GM23338 (cell line): ENCODE results near the gene ZNF479. TPM values are rescaled to one million over a fixed set of nuclear protein-coding genes. Genes with fewer than 3 reads are reported as not detected.

ENCODE experiments used
- ATAC-seq: fragments of 200-7000 bp; cut with Tn5 transposase; 3 replicates; pipeline ENCODE4 v1.9.1; 2020
- DNase-seq: peaks from one replicate; pipeline ENCODE4 v3.0.0-alpha.2; 2015; ENCODE audit warnings: low spot score
- H2AFZ ChIP-seq: fragments of 200-600 bp; sonication (generic); 2 replicates; pipeline ENCODE4 v1.8.0; 2016; ENCODE audit warnings: antibody characterized with exemption, mild to moderate bottlenecking, moderate library complexity
- H3F3A ChIP-seq: fragments of 200-600 bp; sonication (generic); replicated peaks from 2 replicates; pipeline ENCODE4 v1.8.0; 2017; ENCODE audit warnings: antibody characterized with exemption, mixed run types, low read depth
- H3K27ac ChIP-seq: fragments of 200-600 bp; sonication (generic); 2 replicates; pipeline ENCODE4 v1.6.1; 2016; ENCODE audit warnings: low read depth
- H3K27me3 ChIP-seq: fragments of 200-600 bp; sonication (generic); 2 replicates; pipeline ENCODE4 v1.8.0; 2016; ENCODE audit warnings: mild to moderate bottlenecking, mixed run types, moderate library complexity; ENCODE audit not compliant: insufficient read depth
- H3K36me3 ChIP-seq: fragments of 200-600 bp; sonication (generic); 2 replicates; pipeline ENCODE4 v1.8.0; 2016; ENCODE audit warnings: mild to moderate bottlenecking; ENCODE audit not compliant: insufficient read depth
- H3K4me1 ChIP-seq: fragments of 200-600 bp; sonication (generic); 2 replicates; pipeline ENCODE4 v1.8.0; 2016; ENCODE audit warnings: mild to moderate bottlenecking, moderate library complexity; ENCODE audit not compliant: insufficient read depth
- H3K4me2 ChIP-seq: fragments of 200-600 bp; sonication (generic); 2 replicates; pipeline ENCODE4 v1.7.1; 2017; ENCODE audit warnings: mixed run types
- H3K4me3 ChIP-seq: fragments of 200-600 bp; sonication (generic); 2 replicates; pipeline ENCODE4 v1.6.1; 2016; ENCODE audit warnings: mixed run types
- H3K79me2 ChIP-seq: fragments of 200-600 bp; sonication (generic); replicated peaks from 2 replicates; pipeline ENCODE4 v1.8.0; 2017; ENCODE audit warnings: mild to moderate bottlenecking; ENCODE audit not compliant: insufficient read depth
- H3K9me2 ChIP-seq: fragments of 200-600 bp; sonication (generic); 2 replicates; pipeline ENCODE4 v1.8.0; 2017; ENCODE audit not compliant: insufficient read depth
- H4K20me1 ChIP-seq: fragments of 200-600 bp; sonication (generic); replicated peaks from 2 replicates; pipeline ENCODE4 v1.8.0; 2017; ENCODE audit warnings: mild to moderate bottlenecking; ENCODE audit not compliant: insufficient read depth
- H3K27ac Mint-ChIP-seq: 2 replicates; pipeline ENCODE4 v1.8.0; 2020; ENCODE audit warnings: inconsistent platforms, mild to moderate bottlenecking, moderate library complexity, mixed read lengths
- H3K27me3 Mint-ChIP-seq: 3 replicates; pipeline ENCODE4 v1.8.0; 2022; ENCODE audit warnings: low read depth, mild to moderate bottlenecking, moderate library complexity, mixed read lengths, inconsistent platforms; ENCODE audit not compliant: insufficient read depth, poor library complexity
- H3K36me3 Mint-ChIP-seq: 3 replicates; pipeline ENCODE4 v1.8.0; 2021; ENCODE audit warnings: low read depth, mild to moderate bottlenecking, inconsistent platforms, moderate library complexity, mixed read lengths
- H3K4me1 Mint-ChIP-seq: 3 replicates; pipeline ENCODE4 v1.8.0; 2020; ENCODE audit warnings: mild to moderate bottlenecking, inconsistent platforms, mixed read lengths
- H3K4me3 Mint-ChIP-seq: 3 replicates; pipeline ENCODE4 v1.8.0; 2021; ENCODE audit warnings: moderate library complexity, mild to moderate bottlenecking, inconsistent platforms, mixed read lengths
- H3K9me3 Mint-ChIP-seq: 3 replicates; pipeline ENCODE4 v1.8.0; 2020; ENCODE audit warnings: moderate library complexity, mild to moderate bottlenecking, inconsistent platforms, mixed read lengths
- CREB1 ChIP-seq: fragments of 250-450 bp; sonication (Bioruptor Pico); IDR thresholded peaks from 2 replicates; pipeline ENCODE4 v1.5.0; 2020; ENCODE audit warnings: low read depth, mild to moderate bottlenecking, moderate library complexity
- EZH2 ChIP-seq: fragments of 200-600 bp; sonication (generic); IDR thresholded peaks from one replicate; pipeline ENCODE4 v1.8.0; 2017; ENCODE audit warnings: antibody characterized with exemption, mild to moderate bottlenecking, low read depth; ENCODE audit not compliant: unreplicated experiment
- EZH2phosphoT487 ChIP-seq: fragments of 200-600 bp; sonication (generic); IDR thresholded peaks from one replicate; pipeline ENCODE4 v1.8.1; 2018; ENCODE audit warnings: antibody characterized with exemption; ENCODE audit not compliant: unreplicated experiment
- JUNB ChIP-seq: IDR thresholded peaks from one replicate; pipeline ENCODE4 v1.6.1; 2016; ENCODE audit warnings: antibody characterized with exemption; ENCODE audit not compliant: unreplicated experiment
- NANOG ChIP-seq: IDR thresholded peaks from 2 replicates; pipeline ENCODE4 v1.6.1; 2016; ENCODE audit warnings: antibody characterized with exemption, borderline replicate concordance
- STAT1 ChIP-seq: IDR thresholded peaks from one replicate; pipeline ENCODE4 v1.6.1; 2016; ENCODE audit warnings: antibody characterized with exemption; ENCODE audit not compliant: unreplicated experiment
- ZNF114 ChIP-seq: fragments of 250-450 bp; sonication (Bioruptor Pico); IDR thresholded peaks from 2 replicates; pipeline ENCODE4 v1.5.0; 2020; ENCODE audit warnings: mild to moderate bottlenecking, moderate library complexity
- ZNF331 ChIP-seq: fragments of 250-450 bp; sonication (Bioruptor Pico); IDR thresholded peaks from 2 replicates; pipeline ENCODE4 v1.5.0; 2020; ENCODE audit warnings: low read depth, mild to moderate bottlenecking, moderate library complexity
- polyA plus RNA-seq: library from polyadenylated mRNA; unstranded; fragments of >200 nt; fragmentation: Nextera tagmentation; extraction: Ambion mirVana; gene quantifications from 2 replicates; pipeline ENCODE4 v1.2.1, GENCODE V29; 2016
- total RNA-seq: library from RNA; depleted of rRNA; stranded (reverse); fragments of >200 nt; shearing (Covaris generic); gene quantifications from 2 replicates; pipeline ENCODE4 v1.2.3, GENCODE V29; 2014
- TF ChIP-seq, protein P1 (sequence below), 2 experiments: fragments of 200-600 bp in 1 of 2; sonication (generic) in 1 of 2; conservative IDR thresholded peaks; 2 replicates each; pipeline versions ENCODE4 v1.5.1 to v1.6.1; 2016 to 2017; ENCODE audit warnings: antibody characterized with exemption in 2 of 2, low read depth in 2 of 2, mild to moderate bottlenecking in 2 of 2, moderate library complexity in 1 of 2
- TF ChIP-seq, protein P2 (sequence below): IDR thresholded peaks from 2 replicates; pipeline ENCODE4 v1.6.1; 2016; ENCODE audit warnings: antibody characterized with exemption
- TF ChIP-seq, protein P3 (sequence below): IDR thresholded peaks from one replicate; pipeline ENCODE4 v1.6.1; 2018; ENCODE audit warnings: antibody characterized with exemption; ENCODE audit not compliant: unreplicated experiment

The ZNF479 gene
- total and polyA plus RNA-seq, 2 experiments from 2014 or later, result not detected

DNA sequence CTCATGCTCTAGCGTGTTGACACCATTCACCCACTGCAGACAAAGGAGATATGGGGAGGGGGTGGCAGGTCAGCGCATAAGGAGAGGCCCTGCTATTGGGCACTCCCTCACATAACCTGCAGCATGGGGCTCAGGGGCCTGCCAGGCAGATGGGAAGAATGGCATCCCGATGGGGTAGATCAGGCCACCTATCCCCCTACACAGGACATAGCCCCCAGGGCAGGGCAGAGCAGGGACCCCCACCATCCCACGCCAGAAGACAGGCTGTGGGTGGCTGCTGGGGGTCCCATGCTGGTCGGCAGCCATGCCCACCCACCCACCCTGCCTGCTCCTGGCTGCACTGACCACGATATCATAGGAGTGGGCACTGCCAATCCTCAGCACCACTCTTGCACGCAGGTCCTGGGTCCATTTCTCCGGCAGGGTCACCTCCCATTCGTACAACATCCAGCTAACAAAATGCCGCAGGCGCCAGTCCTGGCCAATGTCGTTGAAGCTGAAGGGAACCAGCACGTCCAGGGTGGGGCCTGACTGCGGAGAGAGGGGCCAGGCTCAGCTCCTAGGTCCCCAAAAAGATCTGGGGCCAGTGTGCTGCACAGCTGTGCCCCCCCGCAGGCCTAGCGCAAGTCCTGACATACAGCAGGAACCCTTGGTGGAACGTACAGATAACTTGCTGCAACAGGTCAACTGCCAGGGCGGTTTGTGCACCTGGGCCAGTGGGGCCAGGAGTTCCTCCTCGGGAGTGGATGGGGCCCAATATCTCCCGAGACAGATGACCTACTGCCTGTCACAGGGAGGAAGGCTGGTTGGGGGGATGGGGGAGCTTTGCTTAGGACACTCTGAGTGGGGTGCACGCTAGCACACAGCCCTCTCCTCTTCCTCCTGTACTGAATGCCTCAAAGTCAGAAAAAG is 45.9 kb upstream of the ZNF479 start:
- Histone ChIP-seq H3K4me3 (no peak overlapping the region), H3K79me2 (no peaks in the 10 kb centered on the region), H3K36me3 (no peaks in the 10 kb centered on the region; the same call in 1 of the 2 replicates), H3K9me2 (no peaks in the 10 kb centered on the region), H3K4me2 (no peak overlapping the region), H3K4me1 (no peaks in the 10 kb centered on the region), H4K20me1 (no peaks in the 10 kb centered on the region), H3K27me3 (no peaks in the 10 kb centered on the region), H2AFZ (no peak overlapping the region), H3F3A (no peaks in the 10 kb centered on the region), H3K27ac (no peak overlapping the region)
- DNase-seq (no peak), ATAC-seq (no peak)
- Mint-ChIP-seq H3K4me1 (no peaks in the 10 kb centered on the region), H3K36me3 (peaks cover 33% of the 10 kb centered on the region), H3K4me3 (no peak overlapping the region), H3K9me3 (peaks cover 63% of the 10 kb centered on the region), H3K27me3 (peaks cover 5% of the 10 kb centered on the region), H3K27ac (no peak overlapping the region)
- TF ChIP-seq, protein P1, sequence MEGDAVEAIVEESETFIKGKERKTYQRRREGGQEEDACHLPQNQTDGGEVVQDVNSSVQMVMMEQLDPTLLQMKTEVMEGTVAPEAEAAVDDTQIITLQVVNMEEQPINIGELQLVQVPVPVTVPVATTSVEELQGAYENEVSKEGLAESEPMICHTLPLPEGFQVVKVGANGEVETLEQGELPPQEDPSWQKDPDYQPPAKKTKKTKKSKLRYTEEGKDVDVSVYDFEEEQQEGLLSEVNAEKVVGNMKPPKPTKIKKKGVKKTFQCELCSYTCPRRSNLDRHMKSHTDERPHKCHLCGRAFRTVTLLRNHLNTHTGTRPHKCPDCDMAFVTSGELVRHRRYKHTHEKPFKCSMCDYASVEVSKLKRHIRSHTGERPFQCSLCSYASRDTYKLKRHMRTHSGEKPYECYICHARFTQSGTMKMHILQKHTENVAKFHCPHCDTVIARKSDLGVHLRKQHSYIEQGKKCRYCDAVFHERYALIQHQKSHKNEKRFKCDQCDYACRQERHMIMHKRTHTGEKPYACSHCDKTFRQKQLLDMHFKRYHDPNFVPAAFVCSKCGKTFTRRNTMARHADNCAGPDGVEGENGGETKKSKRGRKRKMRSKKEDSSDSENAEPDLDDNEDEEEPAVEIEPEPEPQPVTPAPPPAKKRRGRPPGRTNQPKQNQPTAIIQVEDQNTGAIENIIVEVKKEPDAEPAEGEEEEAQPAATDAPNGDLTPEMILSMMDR (conservative IDR thresholded peaks at IDR 0.05; ENCODE audit: low read depth in 2 of 2), result no peak
- TF ChIP-seq CREB1 (CRISPR knock-in tag) (no peak), NANOG (no peak), JUNB (no peak), EZH2 (no peak)
- TF ChIP-seq, protein P2, sequence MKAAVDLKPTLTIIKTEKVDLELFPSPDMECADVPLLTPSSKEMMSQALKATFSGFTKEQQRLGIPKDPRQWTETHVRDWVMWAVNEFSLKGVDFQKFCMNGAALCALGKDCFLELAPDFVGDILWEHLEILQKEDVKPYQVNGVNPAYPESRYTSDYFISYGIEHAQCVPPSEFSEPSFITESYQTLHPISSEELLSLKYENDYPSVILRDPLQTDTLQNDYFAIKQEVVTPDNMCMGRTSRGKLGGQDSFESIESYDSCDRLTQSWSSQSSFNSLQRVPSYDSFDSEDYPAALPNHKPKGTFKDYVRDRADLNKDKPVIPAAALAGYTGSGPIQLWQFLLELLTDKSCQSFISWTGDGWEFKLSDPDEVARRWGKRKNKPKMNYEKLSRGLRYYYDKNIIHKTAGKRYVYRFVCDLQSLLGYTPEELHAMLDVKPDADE, result no peak

DNA sequence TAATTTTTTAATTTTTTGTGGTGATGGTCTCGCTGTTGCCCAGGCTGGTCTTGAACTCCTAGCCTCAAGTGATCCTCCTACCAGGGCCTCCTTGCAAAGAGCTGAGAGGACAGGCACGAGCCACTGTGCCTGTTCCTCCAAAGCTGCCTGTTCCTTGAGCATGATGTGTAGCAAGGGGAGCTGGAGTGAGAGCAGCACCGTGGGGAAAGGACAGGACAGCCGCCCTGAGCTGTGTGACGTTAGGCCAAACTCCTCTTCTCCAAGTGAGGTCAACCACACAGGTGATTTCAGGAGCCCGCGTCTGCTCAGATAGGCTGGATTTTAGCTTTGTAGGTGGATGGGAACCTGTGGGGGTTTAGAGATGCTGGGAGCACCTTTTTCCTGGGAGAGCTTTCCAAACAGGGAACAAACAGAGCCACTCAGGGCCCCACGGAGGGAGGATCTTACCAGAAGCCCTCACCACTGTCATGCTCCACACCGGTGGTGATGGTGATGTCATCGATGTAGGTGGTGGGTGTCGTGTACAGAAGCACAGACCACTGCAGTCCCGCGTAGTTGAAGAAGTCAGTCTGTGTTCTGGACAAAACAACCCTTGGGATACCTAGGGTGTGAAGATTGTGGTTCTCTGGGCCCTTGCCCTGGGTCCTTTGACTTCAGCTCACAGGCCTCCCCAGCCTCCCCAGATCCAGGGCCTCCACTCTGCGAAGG is 44.8 kb upstream of the ZNF479 start:
- no peaks in the 10 kb centered on the region for H3K4me1 Mint-ChIP-seq
- no peak for DNase-seq
- ATAC-seq, result no peak
- H3K9me3 Mint-ChIP-seq, result peaks cover 53% of the 10 kb centered on the region
- H3K27me3 Mint-ChIP-seq, result peaks cover 4% of the 10 kb centered on the region
- H3K4me3 ChIP-seq, result no peak overlapping the region
- no peak overlapping the region for H3K4me3 Mint-ChIP-seq
- H4K20me1 ChIP-seq, result no peaks in the 10 kb centered on the region
- no peaks in the 10 kb centered on the region; the same call in 1 of the 2 replicates for H3K36me3 ChIP-seq
- H3K4me2 ChIP-seq, result no peak overlapping the region
- no peaks in the 10 kb centered on the region for H3K4me1 ChIP-seq
- H3F3A ChIP-seq, result no peaks in the 10 kb centered on the region
- H3K27ac Mint-ChIP-seq, result no peak overlapping the region
- H3K36me3 Mint-ChIP-seq, result peaks cover 26% of the 10 kb centered on the region
- no peaks in the 10 kb centered on the region for H3K27me3 ChIP-seq
- H3K9me2 ChIP-seq, result no peaks in the 10 kb centered on the region
- H3K27ac ChIP-seq, result no peak overlapping the region
- H2AFZ ChIP-seq, result no peak overlapping the region
- H3K79me2 ChIP-seq, result no peaks in the 10 kb centered on the region
- TF ChIP-seq NANOG (no peak), EZH2phosphoT487 (no peak), ZNF331 (CRISPR knock-in tag) (no peak), STAT1 (no peak), ZNF114 (CRISPR knock-in tag) (no peak), CREB1 (CRISPR knock-in tag) (no peak), JUNB (no peak)
- TF ChIP-seq, protein P1 (conservative IDR thresholded peaks at IDR 0.05; ENCODE audit: low read depth in 2 of 2), result no peak
- TF ChIP-seq, protein P3, sequence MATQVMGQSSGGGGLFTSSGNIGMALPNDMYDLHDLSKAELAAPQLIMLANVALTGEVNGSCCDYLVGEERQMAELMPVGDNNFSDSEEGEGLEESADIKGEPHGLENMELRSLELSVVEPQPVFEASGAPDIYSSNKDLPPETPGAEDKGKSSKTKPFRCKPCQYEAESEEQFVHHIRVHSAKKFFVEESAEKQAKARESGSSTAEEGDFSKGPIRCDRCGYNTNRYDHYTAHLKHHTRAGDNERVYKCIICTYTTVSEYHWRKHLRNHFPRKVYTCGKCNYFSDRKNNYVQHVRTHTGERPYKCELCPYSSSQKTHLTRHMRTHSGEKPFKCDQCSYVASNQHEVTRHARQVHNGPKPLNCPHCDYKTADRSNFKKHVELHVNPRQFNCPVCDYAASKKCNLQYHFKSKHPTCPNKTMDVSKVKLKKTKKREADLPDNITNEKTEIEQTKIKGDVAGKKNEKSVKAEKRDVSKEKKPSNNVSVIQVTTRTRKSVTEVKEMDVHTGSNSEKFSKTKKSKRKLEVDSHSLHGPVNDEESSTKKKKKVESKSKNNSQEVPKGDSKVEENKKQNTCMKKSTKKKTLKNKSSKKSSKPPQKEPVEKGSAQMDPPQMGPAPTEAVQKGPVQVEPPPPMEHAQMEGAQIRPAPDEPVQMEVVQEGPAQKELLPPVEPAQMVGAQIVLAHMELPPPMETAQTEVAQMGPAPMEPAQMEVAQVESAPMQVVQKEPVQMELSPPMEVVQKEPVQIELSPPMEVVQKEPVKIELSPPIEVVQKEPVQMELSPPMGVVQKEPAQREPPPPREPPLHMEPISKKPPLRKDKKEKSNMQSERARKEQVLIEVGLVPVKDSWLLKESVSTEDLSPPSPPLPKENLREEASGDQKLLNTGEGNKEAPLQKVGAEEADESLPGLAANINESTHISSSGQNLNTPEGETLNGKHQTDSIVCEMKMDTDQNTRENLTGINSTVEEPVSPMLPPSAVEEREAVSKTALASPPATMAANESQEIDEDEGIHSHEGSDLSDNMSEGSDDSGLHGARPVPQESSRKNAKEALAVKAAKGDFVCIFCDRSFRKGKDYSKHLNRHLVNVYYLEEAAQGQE, result no peak
- TF ChIP-seq, protein P2, result no peak
